ENCODE measurements around the gene ZYG11B.
"Not testable (repeated sequence)": the region's sequence is repeated elsewhere in the genome, so short reads cannot be mapped to it uniquely, and the experiment has no call there.

ZYG11B gene

DNA sequence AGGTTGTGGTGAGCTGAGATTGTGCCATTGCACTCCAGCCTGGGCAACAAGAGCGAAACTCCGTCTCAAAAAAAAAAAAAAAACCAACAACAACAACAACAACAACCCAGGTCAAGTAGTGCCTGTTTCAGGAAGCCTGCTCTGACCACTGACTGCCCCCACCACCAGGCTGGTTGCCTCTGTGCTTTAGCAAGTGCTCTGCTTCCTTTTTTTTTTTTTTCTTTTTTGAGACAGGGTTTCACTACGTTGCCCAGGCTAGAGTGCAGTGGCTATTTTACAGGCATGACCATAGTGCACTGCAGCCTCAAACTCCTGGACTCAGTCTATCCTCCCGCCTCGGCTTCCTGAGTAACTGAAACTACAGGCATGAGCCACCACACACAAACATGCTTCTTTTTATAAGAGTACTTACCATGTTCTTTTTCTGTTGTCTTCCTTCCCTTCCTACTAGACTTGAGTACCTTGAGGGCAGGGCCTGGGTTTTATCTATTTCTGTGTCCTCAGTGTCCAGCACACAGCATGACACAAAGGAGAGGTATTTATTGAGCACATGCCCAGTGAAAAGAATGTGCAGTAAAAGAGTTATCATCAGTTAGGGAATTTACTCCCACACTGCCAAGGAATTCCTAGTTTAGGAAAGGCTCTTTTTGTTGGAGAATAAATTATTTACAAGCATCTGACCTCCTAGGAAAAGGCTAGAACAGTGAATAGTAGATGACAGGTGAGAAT, 18.2 kb upstream of the ZYG11B start:
- DNase-seq (ENCODE audit: low read depth): peak; percentile 24

DNA sequence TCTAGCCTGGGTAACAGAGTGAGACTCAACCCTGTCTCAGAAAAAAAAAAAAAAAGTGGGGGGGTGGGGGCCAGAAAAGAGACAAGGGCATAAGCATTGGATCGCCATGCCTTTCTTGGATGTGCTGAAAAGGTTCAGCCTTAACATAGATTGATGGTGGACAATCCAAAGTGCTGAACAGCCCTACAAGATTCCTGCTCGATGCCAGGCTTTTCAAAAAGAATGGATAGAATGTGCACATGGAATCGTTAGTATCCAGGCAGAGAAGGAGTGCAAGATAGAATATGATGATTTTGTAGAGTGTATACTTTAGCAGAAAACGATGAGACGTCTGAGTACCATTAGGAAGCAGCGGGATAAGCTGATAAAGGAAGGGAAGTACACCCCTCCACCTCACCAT, 17.2 kb upstream of the ZYG11B start:
- no peak for DNase-seq (ENCODE audit: low read depth)

DNA sequence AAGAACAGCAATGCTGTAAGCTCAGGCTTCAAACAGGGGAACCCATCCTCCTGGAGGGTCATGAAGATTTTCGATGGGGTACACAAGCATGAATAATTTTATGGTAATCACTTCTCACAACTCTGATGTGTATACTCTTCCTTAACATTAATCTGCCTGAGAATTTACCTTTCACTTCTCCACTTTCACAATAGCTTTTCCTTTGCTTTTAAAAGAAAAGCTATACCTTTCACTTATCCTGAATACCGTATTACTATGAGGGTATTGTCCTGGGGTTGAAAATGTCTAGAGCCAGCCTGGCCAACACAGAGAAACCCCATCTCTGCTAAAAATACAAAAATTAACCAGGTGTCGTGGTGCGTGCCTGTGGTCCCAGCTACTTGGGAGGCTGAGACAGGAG, 12.7 kb upstream of the ZYG11B start:
- DNase-seq (ENCODE audit: low read depth): no peak

DNA sequence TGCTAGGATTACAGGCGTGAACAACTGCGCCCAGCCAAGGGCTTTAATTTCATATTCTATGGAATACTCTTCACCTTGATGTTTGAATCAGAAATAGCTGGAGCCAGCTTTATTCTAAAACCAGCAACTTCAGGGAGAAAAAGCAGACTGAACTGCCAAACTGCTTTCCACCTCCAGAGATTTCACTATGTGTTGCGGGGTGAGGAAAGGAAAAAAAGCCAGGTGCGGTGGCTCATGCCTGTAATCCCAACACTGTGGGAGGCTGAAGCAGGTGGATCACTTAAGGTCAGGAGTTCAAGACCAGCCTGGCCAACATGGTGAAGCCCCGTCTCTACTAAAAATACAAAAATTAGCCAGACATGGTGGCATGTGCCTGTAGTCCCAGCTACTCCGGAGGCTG, 11.0 kb upstream of the ZYG11B start:
- DNase-seq (ENCODE audit: low read depth): not testable (repeated sequence)

DNA sequence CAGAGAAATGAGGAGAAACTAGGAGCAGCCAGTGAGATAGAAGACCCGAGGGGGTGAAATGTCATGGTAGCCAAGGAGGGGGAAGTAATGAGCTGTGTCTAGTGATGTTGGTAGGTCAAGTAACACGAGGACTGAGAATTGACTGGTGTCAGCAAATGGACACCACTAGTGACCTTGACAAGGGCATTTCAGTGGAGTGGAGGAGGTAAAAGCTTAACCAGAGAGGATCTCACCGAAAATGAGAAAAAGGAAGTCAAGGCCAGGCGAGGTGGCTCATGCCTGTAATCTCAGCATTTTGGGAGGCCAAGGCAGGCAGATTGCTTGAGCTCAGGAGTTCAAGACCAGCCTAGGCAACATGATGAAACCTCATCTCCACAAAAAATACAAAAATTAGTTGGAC, 3.0 kb upstream of the ZYG11B start:
- no peak for DNase-seq (ENCODE audit: low read depth)

DNA sequence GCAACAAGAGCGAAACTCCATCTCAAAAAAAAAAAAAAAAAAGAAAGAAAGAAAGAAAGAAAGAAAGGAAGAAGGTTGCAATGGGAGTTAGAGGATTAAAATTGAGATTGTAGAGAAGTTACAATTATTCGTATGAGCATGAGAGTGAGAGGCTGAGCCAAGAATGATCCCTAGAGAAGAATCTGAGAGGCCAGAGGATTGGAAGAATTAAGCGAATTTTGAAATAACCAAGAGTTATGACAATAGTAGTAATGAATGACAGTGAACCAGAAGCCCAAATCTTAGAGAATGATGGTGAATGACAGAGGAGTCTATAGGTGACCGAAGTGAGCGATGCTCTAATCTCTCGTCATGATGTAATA, 369 bp upstream of the ZYG11B start:
- peak; percentile 49 for DNase-seq (ENCODE audit: low read depth)

DNA sequence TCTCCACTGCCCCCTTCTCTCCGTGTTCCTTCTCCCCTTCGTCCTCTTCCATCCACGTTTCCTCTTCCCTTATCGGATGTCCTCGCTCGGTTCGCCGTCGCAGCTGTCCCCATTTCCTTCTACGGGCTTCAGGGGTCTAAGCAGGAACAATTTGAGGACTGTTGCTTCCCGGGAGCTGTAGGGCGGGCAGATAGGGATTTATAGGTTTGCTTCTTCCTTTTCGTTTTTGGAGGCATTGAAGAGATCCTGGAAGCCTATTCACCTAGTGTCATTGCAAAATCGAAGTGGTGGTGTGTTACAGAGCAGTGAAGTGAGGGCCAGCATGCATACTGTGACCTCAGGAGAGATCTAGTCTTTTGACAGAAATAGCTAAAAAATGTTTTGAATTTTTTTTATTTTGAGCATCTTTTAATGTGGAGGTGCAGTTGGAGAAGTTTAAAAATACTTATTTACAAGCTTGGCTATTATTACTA, 897 bp downstream of the ZYG11B start:
- DNase-seq (ENCODE audit: low read depth): no peak

DNA sequence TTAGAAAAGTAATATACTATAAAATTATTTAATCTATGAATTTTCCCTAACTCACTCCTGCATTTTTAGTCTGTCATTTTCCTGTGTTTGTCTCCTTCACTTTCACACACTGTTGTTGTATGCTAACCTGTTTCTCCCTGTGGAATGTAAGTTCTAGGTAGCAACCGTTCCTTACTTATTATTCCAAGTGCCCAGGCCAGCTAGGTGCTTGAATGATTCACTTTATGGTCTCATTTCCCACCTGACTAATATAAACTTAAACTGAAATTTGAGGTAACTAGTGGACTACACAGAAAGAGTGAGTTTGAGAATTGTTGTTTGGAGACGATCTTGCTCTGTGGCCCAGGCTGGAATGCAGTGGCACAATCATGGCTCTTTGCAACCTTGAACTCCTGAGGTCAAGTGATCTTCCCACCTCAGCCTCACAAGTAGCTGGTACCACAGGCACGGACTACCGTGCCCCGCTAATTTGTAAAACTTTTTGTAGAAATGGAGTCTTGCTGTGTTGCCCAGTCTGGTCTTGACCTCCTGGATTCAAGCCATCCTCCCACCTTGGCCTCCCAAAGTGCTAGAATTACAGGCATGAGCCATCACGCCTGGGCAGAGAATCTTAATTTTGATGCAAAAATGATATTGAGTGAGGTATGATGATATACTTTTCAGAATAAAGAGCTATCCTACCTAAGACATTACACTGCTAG, 1.9 kb downstream of the ZYG11B start:
- DNase-seq (ENCODE audit: low read depth): no peak

DNA sequence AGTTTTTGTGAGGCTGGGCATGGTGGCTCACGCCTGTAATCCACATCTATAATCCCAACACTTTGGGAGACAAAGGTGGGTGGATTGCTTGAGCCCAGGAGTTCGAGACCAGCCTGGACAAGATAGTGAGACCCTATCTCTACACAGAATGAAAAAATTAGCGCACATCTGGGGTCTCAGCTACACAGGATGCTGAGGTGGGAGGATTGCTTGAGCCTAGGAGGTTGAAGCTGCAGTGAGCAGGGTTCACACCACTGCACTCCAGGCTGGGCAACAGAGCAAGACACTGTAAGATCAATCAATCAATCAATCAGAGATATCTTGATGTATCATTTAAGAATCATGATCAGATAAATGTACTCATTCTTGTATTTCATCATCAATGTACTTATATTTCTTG, 7.1 kb downstream of the ZYG11B start:
- DNase-seq (ENCODE audit: low read depth): no peak

DNA sequence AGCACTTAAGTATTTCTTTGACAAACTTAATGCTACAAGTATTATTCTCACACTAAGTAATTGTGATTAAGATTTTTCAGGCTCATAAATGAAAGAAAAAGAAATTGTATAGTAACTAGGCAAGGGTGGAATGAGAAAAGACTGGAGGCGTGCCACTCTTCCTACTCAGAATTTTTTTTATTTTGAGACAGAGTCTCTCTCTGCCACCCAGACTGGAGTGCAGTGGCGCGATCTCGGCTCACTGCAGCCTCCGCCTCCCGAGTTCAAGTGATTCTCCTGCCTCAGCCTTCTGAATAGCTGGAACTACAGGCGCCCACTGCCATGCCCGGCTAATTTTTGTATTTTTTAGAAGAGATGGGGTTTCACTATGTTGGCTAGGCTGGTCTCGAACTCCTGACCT, 9.1 kb downstream of the ZYG11B start:
- not testable (repeated sequence) for DNase-seq (ENCODE audit: low read depth)

DNA sequence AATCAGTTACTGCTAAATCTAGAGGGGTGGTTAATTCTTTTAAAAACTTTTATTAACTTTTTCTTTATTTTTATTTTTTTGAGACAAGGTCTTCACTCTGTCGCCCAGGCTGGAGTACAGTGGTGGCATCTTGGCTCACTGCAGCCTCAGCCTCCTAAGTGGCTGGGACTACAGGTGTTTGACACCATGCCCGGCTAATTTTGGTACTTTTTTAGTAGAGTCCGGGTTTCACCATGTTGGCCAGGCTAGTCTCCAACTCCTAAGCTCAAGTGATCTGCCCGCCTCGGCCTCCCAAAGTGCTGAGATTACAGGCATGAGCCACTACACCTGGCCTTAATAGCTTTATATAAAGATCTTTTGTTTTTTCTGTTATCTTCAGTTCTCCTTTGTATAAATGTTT, 11.9 kb downstream of the ZYG11B start:
- DNase-seq (ENCODE audit: low read depth): no peak

DNA sequence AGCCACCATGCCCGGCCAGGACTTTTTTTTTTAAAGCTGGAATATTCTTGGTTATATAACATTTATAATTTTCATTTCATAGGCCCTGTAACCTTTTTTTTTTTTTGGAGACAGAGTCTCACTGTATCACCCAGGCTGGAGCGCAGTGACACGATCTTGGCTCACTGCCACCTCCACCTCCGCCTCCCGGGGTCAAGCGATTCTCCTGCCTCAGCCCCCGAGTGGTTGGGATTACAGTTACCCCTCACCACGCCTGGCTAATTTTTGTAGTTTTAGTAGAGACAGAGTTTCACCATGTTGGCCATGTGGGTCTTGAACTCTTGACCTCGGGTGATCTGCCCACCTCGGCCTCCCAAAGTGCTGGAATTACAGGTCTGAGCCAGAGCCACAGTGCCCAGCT, 12.6 kb downstream of the ZYG11B start:
- no peak for DNase-seq (ENCODE audit: low read depth)

DNA sequence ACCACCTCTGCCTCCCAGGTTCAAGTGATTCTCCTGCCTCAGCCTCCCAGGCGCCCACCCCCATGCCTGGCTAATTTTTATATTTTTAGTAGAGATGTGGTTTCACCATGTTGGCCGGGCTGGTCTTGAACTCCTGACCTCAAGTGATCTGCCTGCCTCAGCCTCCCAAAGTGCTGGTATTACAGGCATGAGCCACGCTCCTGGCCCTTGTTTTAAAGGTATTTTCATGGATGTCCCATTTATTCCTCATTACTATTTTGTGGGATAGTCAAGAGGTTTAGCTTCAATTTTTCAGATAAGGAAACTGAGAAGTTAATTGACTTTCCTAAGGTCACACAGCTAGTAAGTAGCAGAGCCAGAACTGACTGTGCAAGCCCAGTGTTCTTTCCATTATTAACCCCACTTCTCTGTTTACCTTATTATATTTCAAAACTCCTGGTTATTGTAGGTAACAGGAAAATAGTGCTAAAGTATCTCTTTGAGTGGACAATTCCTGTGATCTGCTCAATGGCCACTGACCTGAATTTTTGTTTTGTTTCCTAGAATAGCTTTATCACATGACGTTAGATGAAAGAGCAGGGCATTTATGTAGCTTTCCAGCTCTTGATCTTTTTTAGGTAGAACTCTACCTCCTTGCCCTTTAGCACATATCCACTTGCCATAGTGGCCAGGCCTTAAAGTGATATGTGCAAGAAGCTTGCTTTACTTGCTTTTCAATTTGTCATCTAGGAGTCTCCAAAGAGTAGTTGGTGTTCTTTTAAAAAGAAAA, 13.6 kb downstream of the ZYG11B start:
- DNase-seq (ENCODE audit: low read depth): no peak

DNA sequence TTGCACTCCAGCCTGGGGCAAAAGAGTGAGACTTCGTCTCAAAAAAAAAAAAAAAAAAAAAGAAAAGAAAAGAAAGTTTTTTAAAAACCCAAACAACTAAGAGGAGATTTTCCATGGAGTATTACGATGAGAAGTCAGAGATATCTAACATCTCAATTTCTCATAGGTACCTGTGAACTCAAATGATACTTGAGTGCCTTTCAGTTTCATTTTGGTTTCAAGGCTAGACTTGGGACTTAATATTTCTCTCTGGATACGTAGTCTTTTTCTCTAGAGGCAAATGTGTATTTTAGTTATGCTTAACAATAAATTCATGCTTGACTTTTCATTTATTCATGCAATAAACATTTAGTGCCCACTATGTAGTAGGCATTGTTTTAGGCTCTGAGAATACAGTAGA, 15.0 kb downstream of the ZYG11B start:
- DNase-seq (ENCODE audit: low read depth): no peak

DNA sequence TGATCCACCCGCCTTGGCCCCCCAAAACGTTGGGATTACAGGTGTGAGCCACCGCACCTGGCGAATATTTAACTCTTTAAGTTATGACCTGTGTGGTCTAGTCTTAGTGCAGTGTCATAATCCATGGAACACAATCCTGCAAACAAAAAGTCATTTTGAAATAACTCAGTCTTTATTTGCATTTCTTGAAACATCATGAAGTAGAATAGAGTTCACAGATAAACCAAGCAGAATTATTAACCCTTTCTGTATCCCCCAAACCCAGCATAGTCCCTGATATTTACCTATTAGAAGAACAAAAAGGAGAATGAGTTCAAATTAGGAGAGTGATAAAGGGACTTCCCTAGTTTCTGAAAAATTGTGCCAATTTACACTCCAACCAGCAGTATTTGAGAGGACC, 19.9 kb downstream of the ZYG11B start:
- DNase-seq (ENCODE audit: low read depth): no peak

DNA sequence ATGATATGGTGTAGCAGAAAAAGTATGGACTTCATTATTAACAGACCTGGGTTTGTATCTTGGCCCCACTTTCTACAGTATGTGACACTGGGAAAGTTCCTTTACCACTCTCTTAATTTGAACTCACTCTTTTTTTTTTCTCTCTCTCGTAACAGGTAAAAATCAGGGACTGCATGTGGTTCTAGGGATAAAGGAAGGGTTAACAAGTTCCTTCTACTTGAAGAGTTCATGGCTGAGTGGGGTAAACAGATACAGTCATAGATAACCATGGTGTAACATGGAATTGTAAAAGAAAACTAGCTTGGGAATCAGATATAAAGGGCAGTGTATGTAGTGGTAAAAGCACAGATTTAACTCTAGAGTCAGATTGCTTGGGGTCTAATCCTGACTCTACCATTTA, 21.2 kb downstream of the ZYG11B start:
- no peak for DNase-seq (ENCODE audit: low read depth)

DNA sequence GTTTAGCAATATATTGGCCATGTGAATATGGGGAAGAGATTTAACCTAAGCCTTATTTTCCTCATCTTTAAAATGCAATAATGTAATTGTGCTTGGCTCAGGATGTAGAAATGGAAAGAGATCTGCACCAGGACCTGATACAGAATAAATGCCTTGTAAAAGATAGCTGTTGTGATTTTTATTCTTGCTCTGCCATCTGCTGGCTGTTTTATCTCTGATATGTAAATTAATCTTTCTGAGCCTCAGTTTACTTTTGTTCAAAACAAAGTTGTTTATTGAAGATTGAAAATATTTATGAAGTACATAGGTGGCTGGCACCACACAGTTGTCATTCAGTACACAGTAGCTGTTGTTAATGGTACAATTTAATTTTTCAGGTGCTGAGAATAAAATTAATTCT, 21.9 kb downstream of the ZYG11B start:
- DNase-seq (ENCODE audit: low read depth): no peak

DNA sequence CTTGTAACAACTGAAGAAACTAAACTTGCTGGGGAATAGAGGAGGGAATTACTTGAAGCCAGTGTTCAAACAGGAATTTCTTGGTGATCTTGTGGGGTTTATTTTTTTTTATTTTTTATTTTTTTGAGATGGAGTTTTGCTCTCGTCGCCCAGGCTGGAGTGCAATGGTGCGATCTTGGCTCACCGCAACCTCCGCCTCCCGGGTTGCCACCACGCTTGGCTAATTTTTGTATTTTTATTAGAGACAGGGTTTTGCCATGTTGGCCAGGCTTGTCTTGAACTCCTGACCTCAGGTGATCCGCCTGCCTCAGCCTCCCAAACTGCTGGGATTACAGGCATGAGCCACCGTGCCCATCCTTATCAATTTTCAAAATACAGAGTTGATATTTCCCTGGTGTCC, 23.2 kb downstream of the ZYG11B start:
- not testable (repeated sequence) for DNase-seq (ENCODE audit: low read depth)

DNA sequence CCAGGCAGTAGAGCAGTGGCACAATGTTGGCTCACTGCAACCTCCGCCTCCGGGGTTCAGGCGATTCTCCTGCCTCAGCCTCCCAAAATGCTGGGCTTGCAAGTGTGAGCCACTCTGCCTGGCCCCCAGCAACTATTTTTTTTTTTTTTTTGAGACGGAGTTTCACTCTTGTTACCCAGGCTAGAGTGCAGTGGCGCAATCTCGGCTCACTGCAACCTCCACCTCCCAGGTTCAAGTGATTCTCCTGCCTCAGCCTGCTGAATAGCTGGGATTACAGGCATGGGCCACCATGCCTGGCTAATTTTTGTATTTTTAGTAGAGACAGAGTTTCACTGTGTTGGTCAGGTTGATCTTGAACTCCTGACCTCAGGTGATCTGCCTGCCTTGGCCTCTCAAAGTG, 23.9 kb downstream of the ZYG11B start:
- DNase-seq (ENCODE audit: low read depth): not testable (repeated sequence)

DNA sequence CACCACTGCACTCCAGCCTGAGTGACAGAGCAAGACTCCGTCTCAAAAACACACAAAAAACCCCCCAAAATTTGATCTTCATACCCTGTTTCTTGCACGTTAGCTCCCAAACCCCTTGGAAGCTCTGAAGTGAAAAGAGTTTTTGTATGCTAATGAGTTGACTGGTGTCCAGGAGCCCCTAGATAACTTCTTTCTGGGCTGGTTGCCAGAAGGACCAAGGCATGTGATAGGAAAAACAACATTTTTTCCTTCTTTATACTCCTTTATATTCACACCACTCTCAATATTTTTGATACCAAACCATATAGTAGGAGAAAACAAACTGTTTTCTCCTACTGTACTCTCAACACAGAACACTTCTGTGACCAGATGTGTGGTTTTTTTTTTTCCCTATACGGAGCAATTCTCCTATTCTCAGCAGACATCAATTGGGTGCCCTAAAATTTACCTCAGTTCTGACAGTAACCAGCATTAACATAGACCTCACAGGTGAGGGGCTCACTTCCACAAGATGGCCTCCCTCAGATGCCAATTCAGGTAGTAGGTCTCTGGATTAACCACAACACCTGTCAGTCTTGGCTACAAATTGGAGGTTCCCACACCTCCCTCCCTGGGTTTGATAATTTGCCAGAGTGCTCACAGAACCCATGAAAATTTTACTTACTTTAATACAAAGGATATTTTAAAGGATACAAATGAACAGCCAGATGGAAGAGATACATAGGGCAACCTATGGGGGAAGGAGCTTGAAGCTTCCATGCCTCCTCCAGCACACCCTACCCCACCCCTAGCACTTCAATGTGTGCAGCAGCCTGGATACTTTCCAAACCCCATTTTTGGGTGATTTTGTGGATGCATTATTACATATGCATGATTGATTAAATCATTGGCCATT, 25.6 kb downstream of the ZYG11B start:
- DNase-seq (ENCODE audit: low read depth): no peak

DNA sequence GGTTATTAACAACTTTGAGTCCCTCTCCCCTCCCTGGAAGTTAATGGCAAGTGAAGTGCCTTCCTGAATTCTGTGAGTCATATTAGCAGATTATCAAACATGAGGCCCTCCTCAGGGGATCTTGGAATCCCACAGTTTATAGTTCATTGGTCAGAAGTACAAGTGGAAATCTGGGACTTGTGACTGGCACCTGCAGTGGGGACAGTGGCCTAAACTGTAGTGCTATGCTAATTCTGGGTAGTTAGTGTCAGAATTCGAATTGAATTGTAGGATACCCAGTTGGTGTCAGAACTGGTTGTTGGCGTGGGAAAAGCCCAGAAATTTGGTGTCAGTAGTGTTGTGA, 26.2 kb downstream of the ZYG11B start:
- no peak for DNase-seq (ENCODE audit: low read depth)

DNA sequence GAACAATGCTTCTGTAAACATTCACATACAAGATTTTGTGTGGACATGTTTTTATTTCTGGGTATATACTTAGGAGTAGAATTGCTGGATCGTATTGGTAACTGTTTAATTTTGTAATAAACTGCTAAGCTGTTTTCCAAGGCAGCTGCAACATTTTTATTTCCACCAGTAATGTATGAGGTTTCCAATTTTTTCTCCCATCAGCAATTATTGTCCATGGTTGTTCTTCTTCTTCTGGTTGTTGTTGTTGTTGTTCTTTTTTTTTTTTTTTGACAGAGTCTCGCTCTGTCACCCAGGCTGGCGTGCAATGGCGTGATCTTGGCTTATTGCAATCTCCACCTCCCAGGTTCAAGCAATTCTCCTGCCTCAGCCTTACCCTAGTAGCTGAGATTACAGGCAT, 26.9 kb downstream of the ZYG11B start:
- DNase-seq (ENCODE audit: low read depth): no peak
